Lower lobe of right lung (tissue), 2 donors: ENCODE data around the gene GTF2A2. TPM values are rescaled to one million over a fixed set of nuclear protein-coding genes. Genes with fewer than 3 reads are reported as not detected.

Experiments
- ATAC-seq, 2 donors: fragments of 200-7000 bp; cut with Tn5 transposase; one replicate each; pipeline ENCODE4 v1.9.1; 2020 to 2022; ENCODE audit warnings: mild to moderate bottlenecking in 2 of 2, moderate library complexity in 2 of 2
- DNase-seq: peaks from one replicate; pipeline ENCODE4 v3.0.0-alpha.2; 2020
- H3K27ac ChIP-seq: fragments of 200-600 bp; one replicate; pipeline ENCODE4 v1.8.0; 2022
- H3K27me3 ChIP-seq: fragments of 200-600 bp; one replicate; pipeline ENCODE4 v1.8.0; 2022; ENCODE audit warnings: low read depth
- H3K36me3 ChIP-seq: fragments of 200-600 bp; one replicate; pipeline ENCODE4 v1.8.0; 2022; ENCODE audit warnings: mild to moderate bottlenecking
- H3K4me1 ChIP-seq: fragments of 200-600 bp; one replicate; pipeline ENCODE4 v1.8.0; 2022
- H3K4me3 ChIP-seq: fragments of 200-600 bp; one replicate; pipeline ENCODE4 v1.8.0; 2022; ENCODE audit warnings: mild to moderate bottlenecking
- H3K9me3 ChIP-seq: fragments of 200-600 bp; one replicate; pipeline ENCODE4 v1.8.0; 2022
- CTCF ChIP-seq: fragments of 200-600 bp; IDR thresholded peaks from one replicate; pipeline ENCODE4 v1.8.0; 2022; ENCODE audit warnings: antibody characterized with exemption, mild to moderate bottlenecking
- intact Hi-C: fragments of 100-400 bp; cut with DNase I; formaldehyde crosslinking; loops from one replicate; pipeline ENCODE4 v1.11.0; 2022
- total RNA-seq: library from RNA; stranded (reverse); fragmentation: NEBNext Ultra II Directional; extraction: Animal tissue kit (Norgen Biotek cat#: 25700); gene quantifications from one replicate; pipeline ENCODE4 v1.2.1, GENCODE V29; 2021
- donor health status: DM: no; HTN: yes; CAD: no; lungs with severe emphysema.

The GTF2A2 gene
- total RNA-seq, 1 donor from 2014 or later: 89.4 TPM

DNA sequence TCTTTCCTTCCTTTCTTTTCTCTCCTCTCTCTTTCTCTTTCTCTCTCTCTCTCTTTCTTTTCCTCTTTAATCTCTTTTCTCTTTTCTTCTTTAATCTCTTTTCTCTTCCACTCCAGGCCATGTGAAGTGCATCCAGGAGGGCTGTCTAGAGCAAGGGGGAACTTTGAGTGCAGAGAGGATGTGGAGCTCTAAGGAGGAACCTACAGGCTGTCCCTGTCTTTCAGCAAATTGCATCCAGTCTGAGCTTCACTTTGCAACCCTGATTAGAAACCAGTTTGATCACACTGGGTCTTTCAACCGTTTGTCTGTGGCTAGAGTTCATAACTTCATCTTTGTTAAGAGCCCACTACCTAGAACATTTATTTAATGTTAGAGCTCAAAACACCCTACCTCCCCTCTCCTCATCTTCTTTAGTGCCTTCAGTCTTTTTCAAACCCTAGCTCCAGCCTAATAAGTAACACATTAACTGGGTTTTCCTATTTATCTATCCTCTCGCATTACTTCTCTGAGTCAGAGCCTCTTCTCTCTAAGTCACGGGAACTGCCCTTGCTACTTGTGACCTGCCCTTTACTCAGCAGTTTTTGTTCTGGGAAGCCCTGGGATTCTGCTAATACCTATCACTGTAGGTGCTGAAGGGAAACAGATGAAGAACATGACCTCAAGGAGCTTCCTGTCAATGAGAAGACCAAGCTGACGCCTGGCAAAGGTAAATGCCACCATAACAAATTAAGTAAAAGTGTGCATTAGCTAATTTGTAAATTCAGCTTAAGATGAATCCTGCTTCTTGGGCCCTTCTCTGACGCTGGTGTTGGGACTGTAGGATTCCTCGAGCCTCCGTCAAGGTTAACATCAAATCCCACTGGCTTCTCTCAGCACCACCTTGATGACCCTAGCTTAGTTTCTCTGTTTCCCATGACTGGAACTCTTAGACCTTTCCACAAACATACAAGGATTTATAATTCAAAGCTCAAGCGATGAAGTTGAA, 45.7 kb downstream of the GTF2A2 start, which contains the start of gene GCNT3:
GCNT3 (plus strand) TSS at position 508 of the 985 bp plus-strand sequence. CDS start 6,456 bp downstream, outside the sequence.
- H3K4me1 ChIP-seq: no peaks in the 10 kb centered on the region
- no peaks in the 10 kb centered on the region for H3K36me3 ChIP-seq
- H3K27ac ChIP-seq: no peak within 1 kb of the TSS
- no peaks in the 10 kb centered on the region for H3K27me3 ChIP-seq
- H3K9me3 ChIP-seq: no peaks in the 10 kb centered on the region
- no peak for TF ChIP-seq CTCF
- DNase-seq (no peak), ATAC-seq (peak; percentile 70 to 81)
- intact Hi-C loops: no loop called here
- no peak within 1 kb of the TSS for H3K4me3 ChIP-seq

GRCh38 chr15:59609730-59610712, 47.3 kb downstream of the GTF2A2 start:
- DNase-seq: no peak
- TF ChIP-seq CTCF: no peak
- no peaks in the 10 kb centered on the region for H3K36me3 ChIP-seq
- no peaks in the 10 kb centered on the region for H3K27me3 ChIP-seq
- no peaks in the 10 kb centered on the region for H3K9me3 ChIP-seq
- H3K4me1 ChIP-seq: no peaks in the 10 kb centered on the region
- no peak overlapping the region for H3K27ac ChIP-seq
- no peak overlapping the region for H3K4me3 ChIP-seq
- ATAC-seq: no peak
- intact Hi-C loops: no loop called here

DNA sequence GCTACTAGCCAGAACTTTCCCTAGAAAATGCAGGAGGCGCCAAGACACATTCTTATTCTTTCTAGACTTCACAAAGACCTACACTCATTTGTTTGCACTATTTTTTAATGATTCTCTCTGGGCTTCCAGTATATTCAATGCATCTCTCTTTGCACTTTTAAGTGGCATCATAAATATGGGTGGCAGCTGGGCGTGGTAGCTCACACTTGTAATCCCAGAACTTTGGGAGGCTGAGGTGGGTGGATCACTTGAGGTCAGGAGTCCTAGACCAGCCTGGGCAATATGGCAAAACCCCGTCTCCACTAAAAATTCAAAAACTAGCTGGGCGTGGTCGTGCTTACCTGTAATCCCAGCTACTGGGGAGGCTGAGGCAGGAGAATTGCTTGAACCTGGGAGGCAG, 51.3 kb downstream of the GTF2A2 start:
- no peaks in the 10 kb centered on the region for H3K27me3 ChIP-seq
- no peak overlapping the region for H3K4me3 ChIP-seq
- DNase-seq: no peak
- H3K27ac ChIP-seq: no peak overlapping the region
- TF ChIP-seq CTCF: no peak
- H3K9me3 ChIP-seq: peaks cover 3% of the 10 kb centered on the region
- no peaks in the 10 kb centered on the region for H3K36me3 ChIP-seq
- intact Hi-C loops: no loop called here
- H3K4me1 ChIP-seq: no peaks in the 10 kb centered on the region
- no peak for ATAC-seq

GRCh38 chr15:59598461-59598860, 58.9 kb downstream of the GTF2A2 start:
- H3K9me3 ChIP-seq: peaks cover 5% of the 10 kb centered on the region
- H3K4me1 ChIP-seq: no peaks in the 10 kb centered on the region
- H3K27ac ChIP-seq: no peak overlapping the region
- no peak for TF ChIP-seq CTCF
- no peaks in the 10 kb centered on the region for H3K36me3 ChIP-seq
- H3K4me3 ChIP-seq: no peak overlapping the region
- intact Hi-C loops: no loop called here
- H3K27me3 ChIP-seq: no peaks in the 10 kb centered on the region
- ATAC-seq (no peak), DNase-seq (no peak)

- no peaks in the 10 kb centered on the region for H3K4me1 ChIP-seq
- no peak overlapping the region for H3K4me3 ChIP-seq
- H3K9me3 ChIP-seq: peaks cover 5% of the 10 kb centered on the region
- intact Hi-C loops: no loop called here
- no peak for DNase-seq
- TF ChIP-seq CTCF: no peak
- no peak overlapping the region for H3K27ac ChIP-seq
- no peaks in the 10 kb centered on the region for H3K27me3 ChIP-seq
- no peak for ATAC-seq
- H3K36me3 ChIP-seq: no peaks in the 10 kb centered on the region
Measured at GRCh38 chr15:59596640-59597039, 60.7 kb downstream of the GTF2A2 start.
